Duodenal mucosa (tissue), 2 donors: Measurements from ENCODE around the gene ZNF341.
"Not testable (repeated sequence)": the region's sequence is repeated elsewhere in the genome, so short reads cannot be mapped to it uniquely, and the experiment has no call there.

Experiments
- H3K27ac ChIP-seq: one replicate; pipeline ENCODE4 v1.7.0; 2013; ENCODE audit warnings: low read depth, low read length
- H3K27me3 ChIP-seq, 2 donors: one replicate each; pipeline ENCODE4 v1.7.0; 2013; ENCODE audit warnings: low read length in 2 of 2, control low read depth in 1 of 2; ENCODE audit not compliant: insufficient read depth in 2 of 2, control insufficient read depth in 1 of 2
- H3K36me3 ChIP-seq, 2 donors: one replicate each; pipeline ENCODE4 v1.7.0; 2013; ENCODE audit warnings: low read length in 2 of 2, control low read depth in 1 of 2; ENCODE audit not compliant: insufficient read depth in 2 of 2, control insufficient read depth in 1 of 2
- H3K4me1 ChIP-seq, 2 donors: one replicate each; pipeline ENCODE4 v1.7.0; 2013; ENCODE audit warnings: low read length in 2 of 2, control low read depth in 1 of 2; ENCODE audit not compliant: insufficient read depth in 2 of 2, control insufficient read depth in 1 of 2
- H3K4me3 ChIP-seq, 2 donors: one replicate each; pipeline ENCODE4 v1.7.0; 2013; ENCODE audit warnings: low read length in 2 of 2, low read depth in 1 of 2
- H3K9ac ChIP-seq, 2 donors: one replicate each; pipeline ENCODE4 v1.7.0; 2013; ENCODE audit warnings: low read length in 2 of 2, low read depth in 1 of 2
- H3K9me3 ChIP-seq, 2 donors: one replicate each; pipeline ENCODE4 v1.7.0; 2013; ENCODE audit warnings: low read length in 2 of 2, control low read depth in 1 of 2; ENCODE audit not compliant: control insufficient read depth in 1 of 2

ZNF341 gene

DNA sequence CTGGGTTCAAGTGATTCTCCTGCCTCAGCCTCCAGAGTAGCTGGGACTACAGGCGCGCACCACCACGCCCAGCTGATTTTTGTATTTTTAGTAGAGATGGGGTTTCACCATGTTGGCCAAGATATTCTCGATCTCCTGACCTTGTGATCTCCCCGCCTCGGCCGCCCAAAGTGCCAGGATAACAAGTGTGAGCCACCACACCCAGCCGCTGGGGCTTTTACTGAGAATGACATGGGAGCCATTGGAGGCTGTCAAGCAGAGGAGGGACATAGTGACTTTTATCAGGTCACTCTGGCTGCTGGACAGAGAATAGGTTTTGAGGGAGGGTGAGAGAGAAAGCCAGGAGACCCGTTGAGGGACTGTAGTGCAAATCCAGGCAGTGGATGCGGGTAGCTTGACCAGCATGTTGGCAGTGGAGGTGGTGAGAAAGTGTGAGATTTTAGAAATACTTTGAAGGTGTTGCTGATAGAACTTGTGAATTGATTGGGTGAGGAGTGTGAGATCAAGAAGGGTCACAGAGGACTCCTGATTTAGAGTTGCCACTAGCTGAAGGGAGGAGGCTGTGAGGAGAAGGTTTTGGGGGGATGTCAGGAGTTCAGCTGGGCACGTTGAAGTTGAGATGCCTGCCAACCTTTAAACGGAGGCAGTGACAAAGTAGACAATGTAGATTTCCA is 14.7 kb downstream of the ZNF341 start:
- Histone ChIP-seq H3K36me3 (peaks cover 0 to 3% of the 10 kb centered on the region in 2 donors), H3K4me3 (no peak overlapping the region), H3K27ac (no peak overlapping the region), H3K9ac (no peak overlapping the region), H3K9me3 (no peaks in the 10 kb centered on the region), H3K27me3 (no peaks in the 10 kb centered on the region), H3K4me1 (no peaks in the 10 kb centered on the region)

DNA sequence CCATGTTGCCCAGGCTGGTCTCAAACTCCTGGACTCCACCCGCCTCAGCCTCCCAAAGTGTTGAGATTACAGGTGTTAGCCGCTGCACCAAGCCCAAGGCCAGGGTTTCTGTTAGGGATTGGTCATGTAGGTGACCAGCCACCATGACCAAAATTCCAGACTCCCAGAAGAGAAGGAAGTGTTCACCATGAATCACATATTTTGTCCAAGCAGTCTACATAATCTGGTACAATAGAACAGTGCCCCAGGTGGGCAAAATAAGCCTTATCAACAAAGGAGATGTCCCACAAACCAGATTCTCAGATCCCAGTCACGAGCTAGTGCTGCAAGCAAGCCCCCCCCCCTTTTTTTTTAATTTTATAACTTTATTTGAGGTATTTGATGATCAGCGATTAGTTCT is 20.0 kb downstream of the ZNF341 start:
- H3K9me3 ChIP-seq: no peaks in the 10 kb centered on the region
- H3K4me1 ChIP-seq: no peaks in the 10 kb centered on the region
- no peak overlapping the region for H3K4me3 ChIP-seq
- peaks cover 17 to 18% of the 10 kb centered on the region in 2 donors for H3K36me3 ChIP-seq
- no peak overlapping the region for H3K9ac ChIP-seq
- no peaks in the 10 kb centered on the region for H3K27me3 ChIP-seq
- no peak overlapping the region for H3K27ac ChIP-seq

DNA sequence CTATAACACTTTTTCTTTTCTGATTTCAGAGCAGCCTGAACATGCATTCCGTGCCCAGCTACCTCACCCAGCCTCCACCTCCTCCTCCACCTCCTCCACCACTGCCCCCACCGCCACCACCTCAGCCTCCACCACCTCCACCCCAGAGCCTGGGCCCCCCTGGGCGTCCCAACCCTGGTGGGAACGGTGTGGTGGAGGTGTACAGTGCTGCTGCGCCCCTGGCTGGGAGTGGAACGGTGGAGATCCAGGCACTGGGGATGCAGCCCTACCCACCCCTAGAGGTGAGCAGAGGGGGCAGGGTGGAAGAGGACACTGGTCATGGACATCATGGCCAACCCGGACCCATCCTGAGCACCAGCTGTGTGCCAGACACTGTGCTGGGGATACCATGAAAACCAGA is 21.3 kb downstream of the ZNF341 start:
- Histone ChIP-seq H3K9me3 (peaks cover 5 to 7% of the 10 kb centered on the region in 2 donors), H3K4me1 (no peaks in the 10 kb centered on the region), H3K4me3 (no peak overlapping the region), H3K36me3 (peaks cover 17 to 22% of the 10 kb centered on the region in 2 donors), H3K9ac (no peak overlapping the region), H3K27ac (no peak overlapping the region), H3K27me3 (no peaks in the 10 kb centered on the region)

DNA sequence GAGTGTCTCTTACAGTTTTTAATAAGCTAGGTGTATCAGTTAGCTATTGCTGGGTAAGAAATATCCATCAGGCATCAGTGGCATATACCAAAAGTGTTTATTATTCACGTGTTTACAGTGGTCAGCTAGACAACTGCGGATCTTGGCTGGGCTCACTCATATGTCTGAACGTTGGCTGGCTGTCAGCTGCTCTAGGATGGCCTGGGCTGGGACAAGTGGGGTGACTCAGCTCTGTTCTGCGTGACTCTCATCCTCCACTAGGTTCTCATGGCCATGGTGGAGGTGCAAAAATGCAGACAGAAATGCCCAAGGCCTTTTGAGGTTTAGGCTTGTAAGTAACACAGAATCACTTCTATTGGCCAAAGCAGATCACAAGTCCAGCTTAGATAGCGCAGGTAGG is 22.0 kb downstream of the ZNF341 start:
- Histone ChIP-seq H3K9ac (no peak overlapping the region), H3K27ac (no peak overlapping the region), H3K4me1 (no peaks in the 10 kb centered on the region), H3K27me3 (no peaks in the 10 kb centered on the region), H3K4me3 (no peak overlapping the region), H3K9me3 (peaks cover 5 to 7% of the 10 kb centered on the region in 2 donors), H3K36me3 (peaks cover 17 to 26% of the 10 kb centered on the region in 2 donors)

DNA sequence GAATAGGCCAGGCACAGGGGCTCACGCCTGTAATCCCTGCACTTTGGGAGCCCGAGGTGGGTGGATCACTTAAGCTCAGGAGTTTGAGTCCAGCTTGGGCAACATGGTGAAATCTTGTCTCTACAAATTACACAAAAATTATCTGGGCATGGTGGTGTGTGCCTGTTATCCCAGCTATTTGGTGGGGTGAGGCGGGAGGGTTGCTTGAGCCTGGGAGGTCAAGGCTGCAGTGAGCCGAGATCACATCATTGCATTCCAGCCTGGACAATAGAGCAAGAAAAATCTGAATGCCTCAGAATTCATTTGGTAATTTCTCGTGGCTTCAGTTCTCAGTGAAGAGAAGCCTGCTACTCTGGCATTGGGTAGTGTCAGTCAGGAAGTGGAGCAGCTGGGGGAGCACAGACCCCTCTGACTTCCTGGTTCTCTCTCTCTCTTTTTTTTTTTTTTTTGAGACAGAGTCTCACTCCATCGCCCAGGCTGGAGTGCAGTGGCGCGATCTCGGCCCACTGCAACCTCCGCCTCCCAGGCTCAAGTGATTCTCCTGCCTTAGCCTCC is 24.2 kb downstream of the ZNF341 start:
- not testable (repeated sequence) for H3K9me3 ChIP-seq, H3K4me1 ChIP-seq, H3K4me3 ChIP-seq, H3K9ac ChIP-seq, H3K27ac ChIP-seq, H3K27me3 ChIP-seq
- H3K36me3 ChIP-seq: peaks cover 17 to 29% of the 10 kb centered on the region in 2 donors

DNA sequence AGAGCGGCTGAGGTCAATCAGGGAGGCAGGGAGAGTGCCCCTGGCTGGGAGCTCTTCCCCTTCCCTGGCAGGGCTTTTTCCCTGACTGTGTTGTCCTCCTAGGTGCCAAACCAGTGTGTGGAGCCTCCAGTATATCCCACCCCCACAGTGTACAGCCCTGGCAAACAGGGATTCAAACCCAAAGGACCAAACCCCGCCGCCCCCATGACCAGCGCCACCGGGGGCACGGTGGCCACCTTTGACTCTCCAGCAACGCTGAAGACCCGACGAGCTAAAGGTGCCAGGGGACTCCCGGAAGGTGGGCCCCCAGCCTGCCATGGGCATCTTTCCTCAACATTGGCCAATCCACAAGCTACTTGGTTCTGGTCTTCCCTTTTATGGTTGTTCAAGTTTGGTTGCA is 25.2 kb downstream of the ZNF341 start:
- peaks cover 17 to 32% of the 10 kb centered on the region in 2 donors for H3K36me3 ChIP-seq
- no peak overlapping the region for H3K9ac ChIP-seq
- peaks cover 5 to 7% of the 10 kb centered on the region in 2 donors for H3K9me3 ChIP-seq
- no peak overlapping the region for H3K27ac ChIP-seq
- no peaks in the 10 kb centered on the region for H3K27me3 ChIP-seq
- no peak overlapping the region for H3K4me3 ChIP-seq
- no peaks in the 10 kb centered on the region for H3K4me1 ChIP-seq

DNA sequence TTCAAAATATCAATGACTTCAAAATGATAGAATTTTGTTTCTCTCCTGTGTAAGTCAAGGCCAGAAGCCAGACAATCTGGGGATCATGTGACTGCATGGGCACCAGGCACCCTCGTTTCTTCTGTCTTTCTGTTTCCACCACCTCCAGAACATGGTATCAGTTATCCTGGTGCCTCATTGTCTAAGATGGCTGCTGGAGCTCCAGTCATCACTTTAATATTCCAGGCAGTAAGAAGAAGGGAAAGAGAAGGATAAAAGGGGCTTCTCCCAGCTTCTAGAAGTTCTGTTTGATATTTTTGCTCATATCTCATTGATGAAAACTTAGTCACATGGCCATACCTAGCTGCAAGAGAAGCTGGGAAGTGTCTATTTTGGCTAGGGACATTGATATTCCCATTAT is 25.7 kb downstream of the ZNF341 start:
- H3K4me3 ChIP-seq: no peak overlapping the region
- peaks cover 17 to 32% of the 10 kb centered on the region in 2 donors for H3K36me3 ChIP-seq
- H3K9ac ChIP-seq: no peak overlapping the region
- no peaks in the 10 kb centered on the region for H3K27me3 ChIP-seq
- no peak overlapping the region for H3K27ac ChIP-seq
- H3K4me1 ChIP-seq: no peaks in the 10 kb centered on the region
- H3K9me3 ChIP-seq: peaks cover 5 to 7% of the 10 kb centered on the region in 2 donors

DNA sequence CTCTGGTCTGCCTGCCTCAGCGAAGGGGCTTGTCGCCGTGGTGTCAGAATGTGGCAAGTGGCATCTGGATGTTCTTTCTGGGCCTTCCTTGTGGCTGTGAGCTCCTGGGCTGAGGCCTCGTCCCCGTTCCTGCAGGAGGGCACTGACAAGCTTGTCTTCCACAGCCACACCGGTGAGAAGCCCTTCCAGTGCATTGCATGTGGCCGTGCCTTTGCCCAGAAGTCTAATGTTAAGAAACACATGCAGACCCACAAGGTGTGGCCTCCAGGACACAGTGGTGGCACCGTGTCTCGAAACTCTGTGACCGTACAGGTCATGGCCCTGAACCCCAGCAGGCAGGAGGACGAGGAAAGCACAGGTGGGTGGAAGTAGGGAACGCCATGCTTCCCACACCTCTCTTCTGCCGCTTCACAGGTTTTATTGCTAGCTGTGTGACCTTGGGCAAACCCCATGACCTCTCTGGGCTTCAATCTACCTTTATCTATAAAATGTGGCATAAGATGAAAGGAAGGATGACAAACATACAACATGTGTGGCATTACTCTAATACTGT is 30.0 kb downstream of the ZNF341 start:
- no peaks in the 10 kb centered on the region for H3K4me1 ChIP-seq
- no peak overlapping the region for H3K9ac ChIP-seq
- peaks cover 5 to 7% of the 10 kb centered on the region in 2 donors for H3K9me3 ChIP-seq
- H3K27ac ChIP-seq: no peak overlapping the region
- no peak overlapping the region for H3K4me3 ChIP-seq
- H3K27me3 ChIP-seq: no peaks in the 10 kb centered on the region
- peaks cover 0 to 21% of the 10 kb centered on the region in 2 donors for H3K36me3 ChIP-seq

DNA sequence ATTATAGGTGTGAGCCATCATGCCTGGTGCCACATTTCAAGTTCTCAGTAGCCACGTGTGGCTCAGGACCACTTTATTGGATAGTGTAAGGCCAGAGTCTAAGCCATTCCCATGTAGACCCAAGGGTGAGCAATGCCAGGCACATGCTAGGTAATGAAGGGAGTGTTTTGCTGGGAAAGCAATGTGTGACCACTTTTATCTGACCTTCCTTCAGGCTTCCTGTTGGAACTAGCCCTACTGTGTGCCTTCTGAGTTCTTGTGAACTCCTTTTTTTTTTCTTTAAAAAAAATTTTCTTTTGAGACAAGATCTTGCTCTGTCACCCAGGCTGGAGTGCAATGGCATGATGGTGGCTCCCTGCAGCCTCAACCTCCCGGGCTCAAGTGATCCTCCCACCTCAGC is 33.3 kb downstream of the ZNF341 start:
- H3K36me3 ChIP-seq: peaks cover 5 to 17% of the 10 kb centered on the region in 2 donors
- no peak overlapping the region for H3K4me3 ChIP-seq
- no peak overlapping the region for H3K27ac ChIP-seq
- no peaks in the 10 kb centered on the region for H3K9me3 ChIP-seq
- H3K4me1 ChIP-seq: no peaks in the 10 kb centered on the region
- no peaks in the 10 kb centered on the region for H3K27me3 ChIP-seq
- H3K9ac ChIP-seq: no peak overlapping the region

DNA sequence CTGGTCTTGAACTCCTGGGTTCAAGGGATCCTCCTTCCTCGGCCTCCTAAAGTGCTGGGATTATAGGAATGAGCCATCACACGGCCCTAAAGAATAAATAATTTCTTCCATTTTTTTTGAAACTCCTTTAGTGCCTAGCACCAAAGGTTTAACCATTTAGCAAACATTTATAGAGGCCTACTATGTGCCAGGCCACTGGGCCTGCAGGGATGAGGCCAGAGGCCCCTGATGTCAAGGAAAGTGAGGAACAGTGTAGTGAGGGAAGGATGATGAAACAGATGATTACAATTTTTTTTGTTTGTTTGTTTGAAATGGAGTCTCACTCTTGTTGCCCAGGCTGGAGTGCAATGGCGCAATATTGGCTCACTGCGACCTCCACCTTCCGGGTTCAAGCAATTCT is 33.8 kb downstream of the ZNF341 start:
- no peak overlapping the region for H3K9ac ChIP-seq
- no peak overlapping the region for H3K4me3 ChIP-seq
- H3K27ac ChIP-seq: no peak overlapping the region
- H3K9me3 ChIP-seq: no peaks in the 10 kb centered on the region
- H3K27me3 ChIP-seq: no peaks in the 10 kb centered on the region
- peaks cover 5 to 17% of the 10 kb centered on the region in 2 donors for H3K36me3 ChIP-seq
- no peaks in the 10 kb centered on the region for H3K4me1 ChIP-seq
